H1 (cell line): Measurements from ENCODE around the gene FLVCR2. TPM values are rescaled to one million over a fixed set of nuclear protein-coding genes. Genes with fewer than 3 reads are reported as not detected.

Experiments
- CTCF ChIA-PET: fragments of 300-600 bp; sonication (Branson Sonifier 250); formaldehyde crosslinking; loops from one replicate; lab custom pipeline; 2021; ENCODE audit not compliant: partially characterized antibody; lab: Charles Lee
- POLR2A ChIA-PET: fragments of 300-600 bp; sonication (Branson Sonifier 250); formaldehyde crosslinking; loops from one replicate; lab custom pipeline; 2021; ENCODE audit warnings: inconsistent platforms; ENCODE audit not compliant: partially characterized antibody; lab: Charles Lee
- DNase-seq, 2 experiments: peaks; one replicate each; pipeline versions ENCODE4 v3.0.0 to v3.0.0-alpha.2; 2010 to 2022; ENCODE audit warnings: low spot score in 2 of 2, low read depth in 1 of 2, mixed read lengths in 1 of 2
- FAIRE-seq: peaks from 2 replicates; lab custom pipeline; 2011; peaks lifted over from hg19 to GRCh38; lab: Jason Lieb, UNC
- H2AFZ ChIP-seq: 2 replicates; pipeline ENCODE4 v1.8.1; 2012; ENCODE audit warnings: low read length, inconsistent platforms
- H2AK5ac ChIP-seq: 2 replicates; pipeline ENCODE4 v1.6.1; 2013; ENCODE audit warnings: low read depth, low read length
- H2BK120ac ChIP-seq: replicated peaks from 2 replicates; pipeline ENCODE3; 2013; ENCODE audit warnings: low read depth, low read length, inconsistent platforms
- H2BK12ac ChIP-seq: 2 replicates; pipeline ENCODE4 v1.6.1; 2013; ENCODE audit warnings: low read depth, low read length
- H2BK15ac ChIP-seq: 2 replicates; pipeline ENCODE4 v1.6.1; 2013; ENCODE audit warnings: low read length
- H2BK20ac ChIP-seq: 2 replicates; pipeline ENCODE4 v1.6.1; 2013; ENCODE audit warnings: low read length
- H2BK5ac ChIP-seq: 2 replicates; pipeline ENCODE4 v1.6.1; 2013; ENCODE audit warnings: low read depth, low read length
- H3K14ac ChIP-seq: 2 replicates; pipeline ENCODE4 v1.6.1; 2013; ENCODE audit warnings: inconsistent platforms; ENCODE audit not compliant: insufficient read length
- H3K18ac ChIP-seq: 2 replicates; pipeline ENCODE4 v1.6.1; 2013; ENCODE audit warnings: low read length; ENCODE audit errors: extremely low read depth
- H3K23ac ChIP-seq: 2 replicates; pipeline ENCODE4 v1.6.1; 2013; ENCODE audit warnings: inconsistent platforms; ENCODE audit not compliant: insufficient read length
- H3K23me2 ChIP-seq: 2 replicates; pipeline ENCODE4 v1.6.1; 2013; ENCODE audit warnings: low read depth, low read length
- H3K27ac ChIP-seq: 2 replicates; pipeline ENCODE4 v1.6.1; 2011; ENCODE audit warnings: low read depth, low read length, inconsistent platforms
- H3K27me3 ChIP-seq, 4 experiments: replicated peaks in 1 of 4; 1 replicate in 1 of 4; 2 replicates in 3 of 4; pipeline versions ENCODE4 v1.6.1 to v1.8.1; 2011 to 2013; ENCODE audit warnings: low read length in 3 of 4, mild to moderate bottlenecking in 3 of 4, inconsistent platforms in 2 of 4, mixed read lengths in 2 of 4, moderate library complexity in 1 of 4; ENCODE audit not compliant: control insufficient read depth in 3 of 4, insufficient read depth in 3 of 4; ENCODE audit errors: extremely low read depth in 1 of 4
- H3K36me3 ChIP-seq, 4 experiments: 2 replicates each; pipeline versions ENCODE4 v1.6.1 to v1.8.1; 2011 to 2013; ENCODE audit warnings: mild to moderate bottlenecking in 4 of 4, low read length in 3 of 4, moderate library complexity in 2 of 4, control low read depth in 1 of 4, inconsistent platforms in 1 of 4; ENCODE audit not compliant: insufficient read depth in 4 of 4, control insufficient read depth in 2 of 4
- H3K4ac ChIP-seq: replicated peaks from 2 replicates; pipeline ENCODE3; 2013; ENCODE audit warnings: low read length, low read depth, mixed read lengths, inconsistent platforms; ENCODE audit not compliant: insufficient read length
- H3K4me1 ChIP-seq, 4 experiments: replicated peaks in 1 of 4; 1 replicate in 1 of 4; 2 replicates in 3 of 4; pipeline versions ENCODE4 v1.6.1 to v1.8.1; 2011 to 2013; ENCODE audit warnings: low read length in 3 of 4, inconsistent platforms in 2 of 4, mixed read lengths in 1 of 4; ENCODE audit not compliant: insufficient read depth in 4 of 4, control insufficient read depth in 3 of 4
- H3K4me2 ChIP-seq, 2 experiments: 2 replicates each; pipeline versions ENCODE4 v1.6.1 to v1.8.1; 2011 to 2013; ENCODE audit warnings: low read depth in 2 of 2, low read length in 2 of 2, control low read depth in 1 of 2, inconsistent platforms in 1 of 2, mild to moderate bottlenecking in 1 of 2; ENCODE audit not compliant: insufficient read depth in 1 of 2
- H3K4me3 ChIP-seq, 4 experiments: fragments of 200-600, 300-600 bp in 1 of 4; sonication (generic), shearing (Covaris generic), sonication (Bioruptor Twin) in 1 of 4; 2 replicates each; pipeline versions ENCODE4 v1.5.1 to v1.8.1; 2011 to 2016; ENCODE audit warnings: low read length in 4 of 4, low read depth in 3 of 4, control low read depth in 2 of 4, inconsistent platforms in 2 of 4, mild to moderate bottlenecking in 2 of 4, mixed read lengths in 1 of 4, moderate library complexity in 1 of 4; ENCODE audit not compliant: insufficient read depth in 2 of 4; ENCODE audit errors: extremely low read depth in 1 of 4
- H3K56ac ChIP-seq: replicated peaks from 2 replicates; pipeline ENCODE3; 2013; ENCODE audit warnings: low read depth, mild to moderate bottlenecking, mixed read lengths, low read length, inconsistent platforms; ENCODE audit not compliant: insufficient read length
- H3K79me1 ChIP-seq: 2 replicates; pipeline ENCODE4 v1.6.1; 2013; ENCODE audit warnings: low read depth, low read length, control low read depth
- H3K79me2 ChIP-seq, 2 experiments: 2 replicates each; pipeline versions ENCODE4 v1.6.1 to v1.8.1; 2012 to 2013; ENCODE audit warnings: low read length in 2 of 2, mild to moderate bottlenecking in 2 of 2, inconsistent platforms in 1 of 2; ENCODE audit not compliant: insufficient read depth in 2 of 2, control insufficient read depth in 1 of 2
- H3K9ac ChIP-seq, 4 experiments: replicated peaks in 1 of 4; 1 replicate in 1 of 4; 2 replicates in 3 of 4; pipeline versions ENCODE4 v1.6.1 to v1.8.1; 2011 to 2013; ENCODE audit warnings: low read depth in 3 of 4, low read length in 3 of 4, control low read depth in 2 of 4, mild to moderate bottlenecking in 2 of 4, moderate library complexity in 2 of 4, inconsistent platforms in 1 of 4; ENCODE audit errors: extremely low read depth in 1 of 4
- H3K9me3 ChIP-seq, 2 experiments: 2 replicates each; pipeline versions ENCODE4 v1.6.1 to v1.8.1; 2012 to 2013; ENCODE audit warnings: mild to moderate bottlenecking in 2 of 2, moderate library complexity in 2 of 2, control low read depth in 1 of 2, inconsistent platforms in 1 of 2, low read depth in 1 of 2, low read length in 1 of 2, mixed read lengths in 1 of 2; ENCODE audit not compliant: insufficient read depth in 2 of 2
- H4K20me1 ChIP-seq, 2 experiments: replicated peaks in 1 of 2; 2 replicates each; pipeline versions ENCODE3 to v1.8.1; 2011 to 2013; ENCODE audit warnings: inconsistent platforms in 2 of 2, low read length in 2 of 2, mild to moderate bottlenecking in 1 of 2; ENCODE audit not compliant: insufficient read depth in 2 of 2, control insufficient read depth in 1 of 2
- H4K5ac ChIP-seq: 2 replicates; pipeline ENCODE4 v1.6.1; 2013; ENCODE audit warnings: low read length, low read depth, mixed read lengths, inconsistent platforms; ENCODE audit not compliant: insufficient read length
- H4K8ac ChIP-seq: 2 replicates; pipeline ENCODE4 v1.8.0; 2013; ENCODE audit warnings: mild to moderate bottlenecking, moderate library complexity, low read length, inconsistent platforms; ENCODE audit not compliant: insufficient read depth; ENCODE audit errors: extremely low read depth
- H4K91ac ChIP-seq: replicated peaks from 2 replicates; pipeline ENCODE3; 2013; ENCODE audit warnings: low read length, mixed read lengths, inconsistent platforms; ENCODE audit not compliant: insufficient read length
- BRCA1 ChIP-seq: IDR thresholded peaks from 2 replicates; pipeline ENCODE4 v1.6.1; 2012; ENCODE audit warnings: low read depth, low read length, improper control_type of control experiment
- CEBPB ChIP-seq: IDR thresholded peaks from 2 replicates; pipeline ENCODE4 v1.6.1; 2012; ENCODE audit warnings: low read depth, low read length
- CHD1 ChIP-seq: IDR thresholded peaks from 2 replicates; pipeline ENCODE4 v1.6.1; 2012; ENCODE audit warnings: low read depth, low read length, improper control_type of control experiment
- CTCF ChIP-seq, 3 experiments: IDR thresholded peaks; 1 replicate in 2 of 3; 2 replicates in 1 of 3; pipeline versions ENCODE4 v1.5.1 to v1.6.1; 2011; ENCODE audit warnings: low read length in 3 of 3, mild to moderate bottlenecking in 3 of 3, inconsistent platforms in 2 of 3, low read depth in 1 of 3, moderate library complexity in 1 of 3; ENCODE audit not compliant: insufficient read depth in 1 of 3; ENCODE audit errors: control extremely low read depth in 1 of 3
- FOSL1 ChIP-seq: IDR thresholded peaks from 2 replicates; pipeline ENCODE4 v1.6.1; 2011; ENCODE audit warnings: mild to moderate bottlenecking, low read depth, low read length, moderate library complexity; ENCODE audit not compliant: insufficient read depth
- KDM4A ChIP-seq: IDR thresholded peaks from one replicate; pipeline ENCODE4 v1.7.1; 2012; ENCODE audit warnings: low read depth, mild to moderate bottlenecking, moderate library complexity, low read length, inconsistent platforms; ENCODE audit not compliant: severe bottlenecking
- PHF8 ChIP-seq: fragments of 200-600 bp; sonication (generic); conservative IDR thresholded peaks from 2 replicates; pipeline ENCODE4 v1.7.1; 2012; ENCODE audit warnings: low read depth, mild to moderate bottlenecking, inconsistent platforms, low read length, moderate library complexity
- POU5F1 ChIP-seq: IDR thresholded peaks from 2 replicates; pipeline ENCODE4 v1.6.1; 2011; ENCODE audit warnings: low read depth, mild to moderate bottlenecking, low read length, moderate library complexity
- RFX5 ChIP-seq: IDR thresholded peaks from 2 replicates; pipeline ENCODE4 v1.6.1; 2011; ENCODE audit warnings: low read depth, low read length, improper control_type of control experiment, borderline replicate concordance
- SAP30 ChIP-seq: fragments of 300-600 bp; sonication (generic); IDR thresholded peaks from 2 replicates; pipeline ENCODE4 v1.7.1; 2012; ENCODE audit warnings: low read length, moderate library complexity, mild to moderate bottlenecking, inconsistent platforms; ENCODE audit not compliant: insufficient read depth, insufficient replicate concordance
- SIN3A ChIP-seq, 2 experiments: IDR thresholded peaks in 1 of 2; conservative IDR thresholded peaks in 1 of 2; 2 replicates each; pipeline ENCODE4 v1.6.1; 2011 to 2012; ENCODE audit warnings: low read length in 2 of 2, improper control_type of control experiment in 1 of 2, low read depth in 1 of 2, mild to moderate bottlenecking in 1 of 2
- WGBS, 2 experiments: shearing (Covaris generic) in 1 of 2; methylation state at CpG; one replicate each; pipeline versions ENCODE4 v1.1.6 to v1.1.7; 2013 to 2015; ENCODE audit warnings: low lambda C conversion rate in 2 of 2, mixed read lengths in 2 of 2, inconsistent platforms in 1 of 2, low coverage in 1 of 2, missing lambda C conversion rate in 1 of 2; ENCODE audit not compliant: insufficient replicate concordance in 2 of 2, insufficient coverage in 1 of 2, insufficient read length in 1 of 2; ENCODE audit errors: extremely low coverage in 1 of 2, missing lambda C conversion rate in 1 of 2; 5-methylcytosine and 5-hydroxymethylcytosine counted together
- polyA plus RNA-seq, 7 experiments: library from polyadenylated mRNA; depleted of rRNA in 3 of 7; stranded (reverse) in 5 of 7; unstranded in 2 of 7; fragments of >200 nt in 5 of 7; fragments of 200-250 nt in 2 of 7; gene quantifications; 1 replicate in 5 of 7; 2 replicates in 1 of 7; 4 replicates in 1 of 7; pipeline versions ENCODE4 v1.2.1 to v1.2.3, GENCODE V29; 2011 to 2013; ENCODE audit warnings: missing spikeins in 2 of 7, mixed read lengths in 2 of 7
- total RNA-seq: library from RNA; stranded (reverse); fragmentation: NEBNext Ultra II Directional; extraction: Animal tissue kit (Norgen Biotek cat#: 25700); gene quantifications from 2 replicates; pipeline ENCODE4 v1.2.1, GENCODE V29; 2021

The FLVCR2 gene
- total and polyA plus RNA-seq, 2 of the 8 experiments (the other 6 are each of a cell fraction or from before 2014, with no cell fraction given), result 7.1 to 8.2 TPM

- H3K79me1 ChIP-seq, result peaks cover 8% of the 10 kb centered on the region; the same call in 1 of the 2 replicates
- H3K36me3 ChIP-seq, result peaks cover 6 to 26% (median 11%) of the 10 kb centered on the region in 4 experiments
- no peak overlapping the region for H4K91ac ChIP-seq
- H3K9ac ChIP-seq, result no peak overlapping the region
- H4K5ac ChIP-seq, result no peak overlapping the region
- no peak overlapping the region for H3K18ac ChIP-seq
- H3K79me2 ChIP-seq, result peaks cover 0 to 32% of the 10 kb centered on the region in 2 experiments; a peak in 3 of 4 replicates
- no peak overlapping the region for H3K56ac ChIP-seq
- no peak overlapping the region for H2BK15ac ChIP-seq
- no peak overlapping the region for H2AK5ac ChIP-seq
- H2BK5ac ChIP-seq, result no peak overlapping the region
- H4K20me1 ChIP-seq, result peaks cover 0 to 2% of the 10 kb centered on the region in 2 experiments
- H3K9me3 ChIP-seq, result no peaks in the 10 kb centered on the region
- 93% methylated on average over 4 of the region's 4 CpGs; no CpG with 5 or more reads in 1 of the 2 experiments for whole genome bisulfite sequencing, 2 experiments
- H3K23me2 ChIP-seq, result 0 out of 2 replicates have a peak, but pooled peaks cover 6% of the 10 kb centered on the region
- no peaks in the 10 kb centered on the region for H3K27me3 ChIP-seq
- no peak overlapping the region for H3K23ac ChIP-seq
- no peak overlapping the region for H3K14ac ChIP-seq
- POLR2A ChIA-PET, result interaction anchor here (1.4 kb wide), 1 partner anchor 16 kb away, joined by 3 read pairs; no protein-coding TSS in a partner anchor
- no peak overlapping the region for H3K27ac ChIP-seq
- H4K8ac ChIP-seq, result no peak overlapping the region
- no peak overlapping the region for H3K4ac ChIP-seq
- H2AFZ ChIP-seq, result no peak overlapping the region
- H2BK120ac ChIP-seq, result no peak overlapping the region
- CTCF ChIA-PET, result interaction anchor here (0.6 to 13.7 kb wide), 12 partner anchors 11 to 133 kb away, joined by 3 to 348 read pairs (median 4); partner anchors contain the start of gene FLVCR2
- peaks cover 0 to 2% (median 0%) of the 10 kb centered on the region in 4 experiments; a peak in 1 of 7 replicates for H3K4me1 ChIP-seq
- DNase-seq (no peak), FAIRE-seq (no peak)
- H3K4me2 ChIP-seq, result no peak overlapping the region
- H2BK20ac ChIP-seq, result no peak overlapping the region
- no peak overlapping the region for H2BK12ac ChIP-seq
- no peak overlapping the region for H3K4me3 ChIP-seq
- TF ChIP-seq CHD1, result no peak
- TF ChIP-seq POU5F1, result no peak
- no peak for TF ChIP-seq KDM4A
- TF ChIP-seq FOSL1, result no peak
- no peak for TF ChIP-seq SIN3A (conservative IDR thresholded peaks at IDR 0.05 in 1 of 2, IDR thresholded peaks at IDR 0.05 in 1 of 2; ENCODE audit: low read depth in 1 of 2, low read length in 2 of 2)
- TF ChIP-seq SAP30, result no peak
- no peak for TF ChIP-seq PHF8
- TF ChIP-seq BRCA1, result no peak
- no peak for TF ChIP-seq RFX5
- no peak for TF ChIP-seq CEBPB
- TF ChIP-seq CTCF (IDR thresholded peaks at IDR 0.05; ENCODE audit: control extremely low read depth in 1 of 3, insufficient read depth in 1 of 3, low read depth in 1 of 3, low read length in 3 of 3), result no peak
Observed at GRCh38 chr14:75657331-75657730, 78.9 kb downstream of the FLVCR2 start.
